RWPE2 (cell line): ENCODE results near the gene ITGB6.

Experiments
- ATAC-seq: fragments of 200-7000 bp; cut with Tn5 transposase; 3 replicates; pipeline ENCODE4 v1.9.1; 2021; ENCODE audit warnings: low read depth
- DNase-seq: peaks from one replicate; pipeline ENCODE4 v3.0.0-alpha.2; 2020; ENCODE audit warnings: low spot score
- H3K27ac ChIP-seq: fragments of 450-650 bp; 2 replicates; pipeline ENCODE4 v1.5.1; 2017; ENCODE audit warnings: mild to moderate bottlenecking; ENCODE audit not compliant: poor library complexity, severe bottlenecking
- H3K27me3 ChIP-seq: fragments of 250-450 bp; sonication (Bioruptor Pico); 2 replicates; pipeline ENCODE4 v1.5.1; 2021; ENCODE audit warnings: mild to moderate bottlenecking, moderate library complexity; ENCODE audit not compliant: insufficient read depth, poor library complexity, severe bottlenecking
- H3K36me3 ChIP-seq: fragments of 250-450 bp; sonication (Bioruptor Pico); 2 replicates; pipeline ENCODE4 v1.5.1; 2020; ENCODE audit warnings: low read depth, mild to moderate bottlenecking, moderate library complexity
- H3K4me1 ChIP-seq: fragments of 250-450 bp; sonication (Bioruptor Pico); 2 replicates; pipeline ENCODE4 v1.5.1; 2021; ENCODE audit warnings: mild to moderate bottlenecking, moderate library complexity; ENCODE audit not compliant: insufficient read depth, poor library complexity, severe bottlenecking
- H3K4me3 ChIP-seq: fragments of 250-450 bp; sonication (Bioruptor Pico); 2 replicates; pipeline ENCODE4 v1.5.1; 2021; ENCODE audit warnings: mild to moderate bottlenecking, moderate library complexity; ENCODE audit not compliant: severe bottlenecking
- H3K9me3 ChIP-seq: fragments of 250-450 bp; sonication (Bioruptor Pico); 2 replicates; pipeline ENCODE4 v1.5.1; 2021; ENCODE audit warnings: mild to moderate bottlenecking, moderate library complexity; ENCODE audit not compliant: severe bottlenecking
- TF ChIP-seq, protein P1 (sequence below): fragments of 450-650 bp; IDR thresholded peaks from one replicate; pipeline ENCODE4 v1.5.1; 2017; ENCODE audit warnings: mild to moderate bottlenecking, moderate library complexity; ENCODE audit not compliant: poor library complexity, severe bottlenecking

Gene ITGB6

DNA sequence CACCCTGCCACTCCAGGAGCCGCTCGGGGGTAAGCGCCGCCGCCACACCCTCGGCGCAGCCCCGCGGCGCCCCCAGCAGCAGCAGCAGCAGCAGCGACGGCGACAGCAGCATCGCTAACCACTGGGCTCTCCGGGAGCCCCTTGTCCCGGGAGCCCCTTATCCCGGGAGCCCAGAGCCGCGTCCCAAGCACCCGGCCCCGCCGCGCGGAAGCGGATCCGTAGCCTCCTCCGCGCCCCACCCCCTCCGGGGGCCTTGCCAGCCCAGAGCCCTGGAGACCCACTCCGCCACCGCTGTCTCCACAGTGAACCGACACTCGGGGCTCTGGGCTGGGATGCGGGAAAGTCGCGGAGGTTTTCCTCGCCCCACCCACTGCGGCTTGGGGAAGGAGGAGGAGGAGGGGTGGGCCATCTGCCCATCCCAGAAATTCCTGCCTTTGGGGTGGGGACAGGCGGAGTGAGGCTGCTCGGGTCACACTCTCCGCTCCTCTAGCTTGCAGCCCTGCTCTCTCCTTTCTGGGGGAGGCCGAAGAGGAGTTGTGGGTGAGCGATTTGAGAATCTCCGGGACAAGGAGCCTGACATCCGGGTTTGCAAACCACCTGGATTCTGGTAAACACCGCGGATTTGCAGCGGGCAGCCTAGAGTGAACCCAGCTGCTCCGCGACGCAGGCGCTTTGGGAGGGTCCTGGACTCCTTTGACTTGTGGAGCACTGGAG, 137.6 kb downstream of the ITGB6 start, which contains the start of gene PLA2R1:
PLA2R1 (minus strand) TSS at position 324 of the 714 bp plus-strand sequence; CDS start at position 112, 212 bp downstream.
- H3K4me3 ChIP-seq = peak within 1 kb of the TSS; percentile 57
- TF ChIP-seq, protein P1, sequence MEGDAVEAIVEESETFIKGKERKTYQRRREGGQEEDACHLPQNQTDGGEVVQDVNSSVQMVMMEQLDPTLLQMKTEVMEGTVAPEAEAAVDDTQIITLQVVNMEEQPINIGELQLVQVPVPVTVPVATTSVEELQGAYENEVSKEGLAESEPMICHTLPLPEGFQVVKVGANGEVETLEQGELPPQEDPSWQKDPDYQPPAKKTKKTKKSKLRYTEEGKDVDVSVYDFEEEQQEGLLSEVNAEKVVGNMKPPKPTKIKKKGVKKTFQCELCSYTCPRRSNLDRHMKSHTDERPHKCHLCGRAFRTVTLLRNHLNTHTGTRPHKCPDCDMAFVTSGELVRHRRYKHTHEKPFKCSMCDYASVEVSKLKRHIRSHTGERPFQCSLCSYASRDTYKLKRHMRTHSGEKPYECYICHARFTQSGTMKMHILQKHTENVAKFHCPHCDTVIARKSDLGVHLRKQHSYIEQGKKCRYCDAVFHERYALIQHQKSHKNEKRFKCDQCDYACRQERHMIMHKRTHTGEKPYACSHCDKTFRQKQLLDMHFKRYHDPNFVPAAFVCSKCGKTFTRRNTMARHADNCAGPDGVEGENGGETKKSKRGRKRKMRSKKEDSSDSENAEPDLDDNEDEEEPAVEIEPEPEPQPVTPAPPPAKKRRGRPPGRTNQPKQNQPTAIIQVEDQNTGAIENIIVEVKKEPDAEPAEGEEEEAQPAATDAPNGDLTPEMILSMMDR = no peak
- H3K27me3 ChIP-seq = no peaks in the 10 kb centered on the region
- no peaks in the 10 kb centered on the region for H3K4me1 ChIP-seq
- no peak within 1 kb of the TSS for H3K27ac ChIP-seq
- peak; percentile 80 for ATAC-seq
- H3K36me3 ChIP-seq = no peaks in the 10 kb centered on the region
- peaks cover 2% of the 10 kb centered on the region for H3K9me3 ChIP-seq
- DNase-seq = peak; percentile 53

DNA sequence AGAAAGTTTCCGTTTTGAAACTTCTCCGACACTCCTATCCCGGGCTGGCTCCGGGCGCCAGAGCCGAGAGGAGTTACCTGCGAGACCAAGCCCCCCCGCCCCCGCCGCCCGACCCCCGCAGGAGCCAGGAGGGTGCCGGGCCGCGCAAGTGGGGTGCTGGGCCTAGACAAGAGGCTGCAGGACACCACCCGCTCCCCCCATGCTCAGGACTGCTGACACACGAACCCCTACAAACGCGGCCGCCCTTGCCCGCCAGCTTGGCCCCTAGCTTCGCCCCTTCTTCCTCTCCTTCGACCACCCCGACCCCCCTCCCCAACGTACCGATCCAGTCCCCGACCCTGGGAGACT, 138.2 kb downstream of the ITGB6 start:
- no peak for DNase-seq
- no peak; the same call in 2 of the 3 replicates for ATAC-seq
- peak overlapping the region; percentile 57 for H3K4me3 ChIP-seq
- H3K27ac ChIP-seq = no peak overlapping the region
- TF ChIP-seq, protein P1 = no peak
- no peaks in the 10 kb centered on the region for H3K36me3 ChIP-seq
- no peaks in the 10 kb centered on the region for H3K27me3 ChIP-seq
- H3K9me3 ChIP-seq = no peaks in the 10 kb centered on the region
- H3K4me1 ChIP-seq = no peaks in the 10 kb centered on the region

DNA sequence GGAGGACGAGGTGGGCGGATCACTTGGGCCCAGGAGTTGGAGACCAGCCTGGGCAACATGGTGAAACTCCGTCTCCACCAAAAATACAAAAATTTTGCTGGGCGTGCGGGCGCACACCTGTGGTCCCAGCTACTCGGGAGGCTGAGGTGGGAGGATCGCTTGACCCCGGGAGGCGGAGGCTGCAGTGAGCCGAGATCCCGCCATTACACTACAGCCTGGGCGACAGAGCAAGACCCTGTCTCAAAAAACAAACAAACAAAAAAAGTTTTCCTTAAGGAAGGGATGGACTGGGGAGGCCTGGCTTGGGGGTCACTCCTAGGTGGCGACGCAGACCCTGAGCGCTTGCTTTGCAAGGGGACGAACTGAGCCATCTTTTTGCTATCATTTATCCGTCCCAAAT, 138.5 kb downstream of the ITGB6 start:
- Histone ChIP-seq H3K9me3 (no peaks in the 10 kb centered on the region), H3K4me1 (no peaks in the 10 kb centered on the region), H3K27ac (no peak overlapping the region), H3K4me3 (peak overlapping the region; percentile 57), H3K36me3 (no peaks in the 10 kb centered on the region), H3K27me3 (no peaks in the 10 kb centered on the region)
- TF ChIP-seq, protein P1 = no peak
- DNase-seq (no peak), ATAC-seq (no peak)

DNA sequence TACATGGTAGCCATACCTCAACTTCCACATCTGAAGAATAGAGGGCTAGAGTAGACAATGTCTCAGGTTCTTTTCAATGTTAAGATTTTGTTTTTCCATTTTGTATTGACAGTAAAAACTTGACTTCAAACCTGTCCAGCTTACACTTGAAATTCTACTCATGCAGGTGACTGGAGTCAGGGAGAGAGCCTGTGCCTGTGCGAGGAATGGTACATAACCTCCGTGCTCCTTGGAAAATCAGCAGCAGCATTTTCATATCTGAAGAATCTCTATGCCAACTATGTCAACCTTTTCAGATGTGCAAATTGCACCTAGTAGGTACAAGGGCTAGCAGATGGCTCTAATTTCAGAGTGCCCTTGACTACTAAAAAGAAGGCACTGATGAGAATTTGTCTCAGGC, 139.8 kb downstream of the ITGB6 start:
- no peak for DNase-seq
- Histone ChIP-seq H3K36me3 (no peaks in the 10 kb centered on the region), H3K27ac (no peak overlapping the region), H3K4me3 (no peak overlapping the region), H3K4me1 (no peaks in the 10 kb centered on the region), H3K9me3 (no peaks in the 10 kb centered on the region), H3K27me3 (no peaks in the 10 kb centered on the region)
- TF ChIP-seq, protein P1 = no peak
- no peak for ATAC-seq

DNA sequence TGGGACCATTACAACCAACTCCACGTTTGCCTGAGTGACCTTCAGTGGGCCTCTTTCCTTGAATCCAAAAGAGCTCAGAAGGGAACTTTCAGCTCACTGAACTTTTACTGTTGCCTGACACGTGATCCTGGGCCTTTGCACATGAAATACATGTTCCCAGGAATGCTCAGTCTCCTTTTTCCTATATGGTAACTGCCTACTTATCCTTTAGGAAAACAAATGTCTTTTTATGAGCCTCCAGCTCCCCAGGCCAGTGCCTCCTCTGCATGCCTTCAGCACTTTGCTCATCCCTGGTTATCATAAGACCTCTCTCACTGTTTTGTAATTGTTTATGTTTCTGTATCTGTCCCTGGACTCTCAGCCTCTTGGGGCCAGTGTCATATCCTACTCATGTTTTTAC, 142.7 kb downstream of the ITGB6 start:
- no peaks in the 10 kb centered on the region for H3K36me3 ChIP-seq
- DNase-seq (no peak), ATAC-seq (no peak)
- H3K4me3 ChIP-seq = no peak overlapping the region
- H3K27me3 ChIP-seq = no peaks in the 10 kb centered on the region
- H3K27ac ChIP-seq = no peak overlapping the region
- TF ChIP-seq, protein P1 = no peak
- no peaks in the 10 kb centered on the region for H3K9me3 ChIP-seq
- H3K4me1 ChIP-seq = no peaks in the 10 kb centered on the region
